Left lung (tissue), 10 donors: ENCODE measurements around the gene COPZ1. TPM values are rescaled to one million over a fixed set of nuclear protein-coding genes. Genes with fewer than 3 reads are reported as not detected.
A peak's percentile ranks its signal among the peaks of the same experiment; 100 is the strongest.

Experiments used
- ATAC-seq: fragments of 200-7000 bp; cut with Tn5 transposase; one replicate; pipeline ENCODE4 v1.9.1; 2020; ENCODE audit warnings: moderate library complexity
- DNase-seq, 4 donors: peaks; one replicate each; pipeline ENCODE4 v3.0.0-alpha.2; 2013 to 2020
- H3K27ac ChIP-seq, 2 donors: fragments of 200-600 bp; sonication (generic) in 1 of 2; one replicate each; pipeline versions ENCODE4 v1.5.0 to v1.8.0; 2020 to 2021
- H3K27me3 ChIP-seq, 2 donors: fragments of 200-600 bp; sonication (generic) in 1 of 2; one replicate each; pipeline versions ENCODE4 v1.5.0 to v1.8.0; 2020 to 2021
- H3K36me3 ChIP-seq, 2 donors: fragments of 200-600 bp; sonication (generic) in 1 of 2; one replicate each; pipeline versions ENCODE4 v1.5.0 to v1.8.0; 2020 to 2021
- H3K4me1 ChIP-seq, 2 donors: fragments of 200-600 bp; one replicate each; pipeline ENCODE4 v1.8.0; 2021
- H3K4me3 ChIP-seq, 2 donors: fragments of 200-600 bp; sonication (generic) in 1 of 2; one replicate each; pipeline versions ENCODE4 v1.5.0 to v1.8.0; 2020 to 2021; ENCODE audit warnings: mild to moderate bottlenecking in 1 of 2
- H3K9me3 ChIP-seq, 2 donors: fragments of 200-600 bp; sonication (generic) in 1 of 2; one replicate each; pipeline versions ENCODE4 v1.5.0 to v1.8.0; 2020 to 2021
- intact Hi-C, 2 donors: fragments of 100-400 bp; cut with DNase I; formaldehyde crosslinking; loops; one replicate each; pipeline versions ENCODE4 v1.11.2 to v1.14.2; 2022
- polyA plus RNA-seq, 6 donors: library from polyadenylated mRNA; unstranded; fragments of 120-200 nt; gene quantifications; one replicate each; pipeline ENCODE4 v1.2.1, GENCODE V29; 2013; ENCODE audit not compliant: insufficient read length in 6 of 6
- total RNA-seq, 2 donors: library from RNA; stranded (reverse); fragmentation: NEBNext Ultra II Directional; extraction: Animal tissue kit (Norgen Biotek cat#: 25700); gene quantifications; one replicate each; pipeline ENCODE4 v1.2.1, GENCODE V29; 2021
- TF ChIP-seq, protein P1 (sequence below), 2 donors: fragments of 200-600 bp; sonication (generic) in 1 of 2; IDR thresholded peaks; one replicate each; pipeline versions ENCODE4 v1.5.0 to v1.8.0; 2021; ENCODE audit warnings: antibody characterized with exemption in 2 of 2
- donor health status: DM: no; HTN: yes; CAD: no.
- donor health status: DM: no; HTN: no; CAD: no.

COPZ1 gene
- total and polyA plus RNA-seq, 8 donors = 157 to 232 (median 211) TPM

DNA sequence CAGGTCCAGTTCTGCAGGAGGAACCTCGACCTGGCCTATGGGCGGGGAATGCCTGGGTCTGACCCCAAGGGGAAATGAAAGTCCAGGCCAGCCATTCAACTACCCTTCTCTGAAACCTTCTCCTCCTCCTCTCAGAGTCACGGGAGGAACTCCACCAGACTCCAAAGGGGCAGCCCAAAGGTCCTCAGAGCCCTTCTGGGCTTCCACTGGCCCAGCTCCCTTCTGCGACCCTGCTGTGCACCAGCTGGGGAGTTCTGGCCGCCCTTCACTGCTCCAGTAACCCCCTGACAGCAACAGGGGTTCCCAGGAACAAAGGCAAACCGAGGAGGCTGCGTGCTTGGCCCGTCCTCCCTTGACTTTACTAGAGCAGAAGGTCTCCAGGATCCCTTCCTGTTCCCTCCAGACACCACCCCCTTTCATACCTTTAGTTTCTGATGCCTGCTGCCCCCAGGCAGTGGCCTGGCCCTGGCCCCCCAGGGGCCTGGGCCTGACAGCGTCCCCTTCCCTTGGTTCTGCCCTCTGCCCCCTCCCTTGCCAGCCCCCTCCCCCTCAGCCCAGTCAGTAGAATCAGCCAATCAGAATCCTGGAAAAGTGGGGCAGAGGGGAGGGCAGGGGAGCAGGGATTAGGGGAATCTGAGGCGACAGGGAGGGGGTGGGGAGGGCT, 60.5 kb downstream of the COPZ1 start:
- H3K27me3 ChIP-seq = no peaks in the 10 kb centered on the region
- H3K36me3 ChIP-seq = no peaks in the 10 kb centered on the region
- ATAC-seq (peak; percentile 32), DNase-seq (no peak)
- H3K27ac ChIP-seq = peak overlapping the region; percentile 67 to 74
- no peak overlapping the region for H3K4me3 ChIP-seq
- no peaks in the 10 kb centered on the region for H3K9me3 ChIP-seq
- TF ChIP-seq, protein P1, sequence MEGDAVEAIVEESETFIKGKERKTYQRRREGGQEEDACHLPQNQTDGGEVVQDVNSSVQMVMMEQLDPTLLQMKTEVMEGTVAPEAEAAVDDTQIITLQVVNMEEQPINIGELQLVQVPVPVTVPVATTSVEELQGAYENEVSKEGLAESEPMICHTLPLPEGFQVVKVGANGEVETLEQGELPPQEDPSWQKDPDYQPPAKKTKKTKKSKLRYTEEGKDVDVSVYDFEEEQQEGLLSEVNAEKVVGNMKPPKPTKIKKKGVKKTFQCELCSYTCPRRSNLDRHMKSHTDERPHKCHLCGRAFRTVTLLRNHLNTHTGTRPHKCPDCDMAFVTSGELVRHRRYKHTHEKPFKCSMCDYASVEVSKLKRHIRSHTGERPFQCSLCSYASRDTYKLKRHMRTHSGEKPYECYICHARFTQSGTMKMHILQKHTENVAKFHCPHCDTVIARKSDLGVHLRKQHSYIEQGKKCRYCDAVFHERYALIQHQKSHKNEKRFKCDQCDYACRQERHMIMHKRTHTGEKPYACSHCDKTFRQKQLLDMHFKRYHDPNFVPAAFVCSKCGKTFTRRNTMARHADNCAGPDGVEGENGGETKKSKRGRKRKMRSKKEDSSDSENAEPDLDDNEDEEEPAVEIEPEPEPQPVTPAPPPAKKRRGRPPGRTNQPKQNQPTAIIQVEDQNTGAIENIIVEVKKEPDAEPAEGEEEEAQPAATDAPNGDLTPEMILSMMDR (IDR thresholded peaks at IDR 0.05) = no peak
- peaks cover 3 to 51% of the 10 kb centered on the region in 2 donors for H3K4me1 ChIP-seq
- intact Hi-C loops = no loop called here

DNA sequence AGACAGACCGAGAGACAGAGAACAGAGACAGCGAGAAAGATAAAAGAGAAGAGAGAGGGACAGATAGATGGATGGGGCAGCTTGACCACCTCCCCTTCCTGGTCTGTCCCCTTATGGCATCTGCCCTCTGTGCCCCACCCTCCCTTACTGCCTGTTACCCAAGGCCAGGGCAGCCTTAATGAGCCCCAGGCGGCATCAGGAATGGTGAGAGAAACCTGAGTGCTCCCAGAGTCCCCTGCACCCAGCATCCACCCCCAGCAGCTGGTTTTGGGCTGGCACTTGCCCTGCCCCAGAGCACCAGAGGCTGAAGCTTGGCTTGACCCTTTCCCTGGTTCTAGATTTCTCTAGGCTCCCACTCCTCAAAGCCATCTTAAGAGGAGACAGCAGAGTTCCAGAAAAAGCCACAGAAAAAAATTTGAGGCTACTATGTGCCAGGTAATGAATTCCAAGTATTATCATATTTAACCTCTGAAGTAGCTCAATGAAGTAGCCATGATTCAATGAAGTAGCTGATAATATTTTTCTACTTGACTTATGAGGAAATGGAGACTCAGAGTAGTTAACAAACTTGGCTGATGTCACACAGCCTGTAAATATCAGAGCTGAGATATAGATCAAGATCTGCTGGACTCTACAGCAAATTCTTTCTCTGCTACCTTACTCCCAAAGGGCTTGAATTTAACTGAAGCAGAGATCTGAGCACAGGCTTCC, 61.6 kb downstream of the COPZ1 start:
- peaks cover 4 to 61% of the 10 kb centered on the region in 2 donors for H3K4me1 ChIP-seq
- intact Hi-C loops = no loop called here
- no peaks in the 10 kb centered on the region for H3K9me3 ChIP-seq
- ATAC-seq = no peak
- DNase-seq = no peak
- TF ChIP-seq, protein P1 (IDR thresholded peaks at IDR 0.05) = no peak
- H3K27me3 ChIP-seq = no peaks in the 10 kb centered on the region
- H3K36me3 ChIP-seq = no peaks in the 10 kb centered on the region
- H3K4me3 ChIP-seq = no peak overlapping the region
- H3K27ac ChIP-seq = no peak overlapping the region

DNA sequence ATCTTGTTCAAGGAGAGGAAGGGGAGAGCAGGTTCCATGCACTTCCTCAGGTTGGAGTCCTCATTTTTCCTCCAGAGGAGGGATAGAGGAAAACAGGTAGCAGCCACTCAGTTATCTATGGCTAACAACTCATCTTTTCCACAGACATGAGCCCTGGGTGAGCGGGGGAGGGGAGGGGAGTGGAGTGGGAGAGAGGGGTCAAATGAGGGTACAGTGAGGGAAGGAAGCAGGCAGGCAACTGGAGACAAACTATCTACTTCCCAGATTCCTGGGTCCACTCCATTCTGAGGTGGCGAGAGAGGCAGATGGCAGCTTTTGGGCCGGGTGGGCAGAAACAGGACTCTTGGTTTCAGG, 62.2 kb downstream of the COPZ1 start:
- TF ChIP-seq, protein P1 (IDR thresholded peaks at IDR 0.05) = no peak
- no peak overlapping the region for H3K27ac ChIP-seq
- no peaks in the 10 kb centered on the region for H3K27me3 ChIP-seq
- DNase-seq = no peak
- no peak for ATAC-seq
- H3K4me3 ChIP-seq = no peak overlapping the region
- intact Hi-C loops = no loop called here
- H3K4me1 ChIP-seq = peaks cover 8 to 67% of the 10 kb centered on the region in 2 donors
- H3K9me3 ChIP-seq = no peaks in the 10 kb centered on the region
- H3K36me3 ChIP-seq = no peaks in the 10 kb centered on the region

DNA sequence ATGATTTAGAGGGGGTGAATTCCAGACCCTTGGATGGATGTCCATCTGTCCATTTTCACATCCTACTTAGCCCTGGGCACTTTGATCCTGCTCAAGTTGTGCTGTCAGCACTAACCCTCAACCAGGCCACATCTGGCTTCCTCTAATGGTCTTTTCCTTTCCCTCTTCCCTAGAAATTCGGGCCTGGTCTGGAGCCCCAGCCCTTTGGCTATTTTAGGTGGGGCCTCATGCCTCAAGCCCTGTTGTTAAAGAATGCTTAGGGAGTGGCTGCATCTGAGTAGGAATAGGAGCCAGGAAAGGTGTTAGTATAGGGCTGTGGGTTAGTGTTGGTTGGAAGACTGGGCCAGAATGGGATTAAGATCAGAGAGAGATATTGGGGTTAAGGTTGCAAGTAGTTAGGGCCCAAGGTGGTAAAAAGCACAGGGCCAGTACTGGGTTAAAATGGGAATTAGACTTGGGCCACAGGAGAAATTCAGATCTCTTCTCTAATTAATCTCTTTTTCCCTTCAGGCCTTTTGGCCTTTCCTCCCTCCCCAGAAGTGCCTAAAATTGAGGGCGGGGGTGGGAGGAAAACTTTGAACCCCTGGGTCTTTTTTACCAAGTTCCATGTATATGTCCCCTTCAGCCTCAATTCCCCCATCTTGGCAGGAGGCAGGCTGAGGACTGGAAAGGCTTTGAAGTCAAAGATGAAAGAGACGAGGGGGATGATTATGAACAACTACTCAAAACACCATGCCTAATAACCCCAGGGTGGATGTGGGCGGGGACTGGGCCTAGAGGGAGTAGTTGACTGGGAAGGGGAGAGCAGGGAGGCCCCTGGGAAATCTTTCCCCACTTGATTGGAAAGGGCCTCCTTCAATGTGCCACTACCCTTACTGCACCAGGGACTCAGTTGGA, 63.6 kb downstream of the COPZ1 start:
- Histone ChIP-seq H3K27ac (no peak overlapping the region), H3K9me3 (no peaks in the 10 kb centered on the region), H3K36me3 (no peaks in the 10 kb centered on the region), H3K4me3 (no peak overlapping the region), H3K4me1 (peaks cover 8 to 71% of the 10 kb centered on the region in 2 donors), H3K27me3 (no peaks in the 10 kb centered on the region)
- no peak for DNase-seq
- TF ChIP-seq, protein P1 (IDR thresholded peaks at IDR 0.05) = no peak
- intact Hi-C loops = no loop called here
- peak; percentile 5 for ATAC-seq

DNA sequence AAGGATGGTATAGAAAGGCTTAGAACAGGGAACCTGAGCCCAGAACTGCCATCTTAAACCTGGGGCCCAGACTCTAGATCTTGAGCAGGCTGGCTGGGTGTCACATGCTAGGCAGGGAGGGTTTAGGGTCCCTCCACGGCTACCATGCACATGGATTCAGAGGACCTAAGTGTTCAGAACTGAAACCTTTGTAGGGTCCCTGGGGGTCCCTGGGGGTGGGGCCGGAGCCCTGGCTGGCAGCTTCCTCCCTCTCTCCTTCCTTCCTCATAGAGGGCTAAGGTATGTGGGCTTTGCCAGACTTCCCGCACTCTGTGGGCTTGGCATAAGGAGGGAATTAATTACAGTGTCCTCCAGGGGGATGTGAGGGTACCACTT, 64.2 kb downstream of the COPZ1 start:
- TF ChIP-seq, protein P1 (IDR thresholded peaks at IDR 0.05) = no peak
- Histone ChIP-seq H3K4me3 (no peak overlapping the region), H3K27ac (no peak overlapping the region), H3K27me3 (no peaks in the 10 kb centered on the region), H3K9me3 (no peaks in the 10 kb centered on the region), H3K36me3 (peaks cover 0 to 4% of the 10 kb centered on the region in 2 donors), H3K4me1 (peaks cover 8 to 72% of the 10 kb centered on the region in 2 donors)
- DNase-seq = no peak
- intact Hi-C loops = no loop called here
- ATAC-seq = no peak
